ENCODE data around the gene TCF4.

TCF4 gene

GRCh38 chr18:55375930-55376329, 212.1 kb downstream of the TCF4 start:
- Histone ChIP-seq H3K4me1 (ENCODE audit: low read length) (peaks cover 10% of the 10 kb centered on the region), H3F3A (ENCODE audit: insufficient read depth, low read length) (no peaks in the 10 kb centered on the region; the same call in 1 of the 2 replicates), H3K36me3 (replicated peaks; ENCODE audit: insufficient read depth, low read length) (no peaks in the 10 kb centered on the region), H3K9me3 (replicated peaks; ENCODE audit: insufficient read depth, low read length) (no peaks in the 10 kb centered on the region), H3K79me2 (ENCODE audit: low read length) (no peaks in the 10 kb centered on the region), H3K27me3 (replicated peaks; ENCODE audit: insufficient read depth, low read length) (no peaks in the 10 kb centered on the region), H3K27ac (ENCODE audit: low read length) (peak overlapping the region; percentile 54; the same call in 1 of the 2 replicates), H4K20me1 (ENCODE audit: insufficient read depth, low read length) (no peaks in the 10 kb centered on the region), H2AFZ (ENCODE audit: low read length) (no peak overlapping the region), H3K9me2 (replicated peaks; ENCODE audit: insufficient read depth, low read length) (no peaks in the 10 kb centered on the region), H3K9ac (ENCODE audit: low read length) (no peak overlapping the region), H3K4me2 (ENCODE audit: low read depth, low read length) (peak overlapping the region; percentile 23; the same call in 1 of the 2 replicates), H3K4me3 (ENCODE audit: low read length) (no peak overlapping the region)
- no peak for TF ChIP-seq EZH2 (optimal IDR thresholded peaks at IDR 0.05; ENCODE audit: low read depth, low read length)
- TF ChIP-seq CTCF (IDR thresholded peaks at IDR 0.05; ENCODE audit: low read length) = no peak
- DNase-seq = no peak

- Histone ChIP-seq H3K27ac (ENCODE audit: low read length) (no peak overlapping the region), H3K79me2 (ENCODE audit: low read length) (no peaks in the 10 kb centered on the region), H3K9me3 (replicated peaks; ENCODE audit: insufficient read depth, low read length) (no peaks in the 10 kb centered on the region), H3K9ac (ENCODE audit: low read length) (no peak overlapping the region), H3K4me2 (ENCODE audit: low read depth, low read length) (no peak overlapping the region), H3K4me1 (ENCODE audit: low read length) (peaks cover 10% of the 10 kb centered on the region), H3K36me3 (replicated peaks; ENCODE audit: insufficient read depth, low read length) (no peaks in the 10 kb centered on the region), H3F3A (ENCODE audit: insufficient read depth, low read length) (no peaks in the 10 kb centered on the region; the same call in 1 of the 2 replicates), H4K20me1 (ENCODE audit: insufficient read depth, low read length) (no peaks in the 10 kb centered on the region), H2AFZ (ENCODE audit: low read length) (no peak overlapping the region), H3K4me3 (ENCODE audit: low read length) (no peak overlapping the region), H3K27me3 (replicated peaks; ENCODE audit: insufficient read depth, low read length) (no peaks in the 10 kb centered on the region), H3K9me2 (replicated peaks; ENCODE audit: insufficient read depth, low read length) (no peaks in the 10 kb centered on the region)
- DNase-seq = no peak
- TF ChIP-seq CTCF (IDR thresholded peaks at IDR 0.05; ENCODE audit: low read length) = no peak
- TF ChIP-seq EZH2 (optimal IDR thresholded peaks at IDR 0.05; ENCODE audit: low read depth, low read length) = no peak
- no peak for TF ChIP-seq EZH2phosphoT487 (IDR thresholded peaks at IDR 0.05; ENCODE audit: low read length)
These were observed 213.3 kb downstream of the TCF4 start for GRCh38 chr18:55374741-55375140.

GRCh38 chr18:55372209-55372608, 215.8 kb downstream of the TCF4 start:
- Histone ChIP-seq H4K20me1 (ENCODE audit: insufficient read depth, low read length) (no peaks in the 10 kb centered on the region), H3K4me2 (ENCODE audit: low read depth, low read length) (no peak overlapping the region), H3K4me3 (ENCODE audit: low read length) (no peak overlapping the region), H3K79me2 (ENCODE audit: low read length) (no peaks in the 10 kb centered on the region), H3K4me1 (ENCODE audit: low read length) (peaks cover 10% of the 10 kb centered on the region), H3K9ac (ENCODE audit: low read length) (no peak overlapping the region), H3K27ac (ENCODE audit: low read length) (no peak overlapping the region), H3K36me3 (replicated peaks; ENCODE audit: insufficient read depth, low read length) (no peaks in the 10 kb centered on the region), H3F3A (ENCODE audit: insufficient read depth, low read length) (no peaks in the 10 kb centered on the region; the same call in 1 of the 2 replicates), H3K9me3 (replicated peaks; ENCODE audit: insufficient read depth, low read length) (no peaks in the 10 kb centered on the region), H3K9me2 (replicated peaks; ENCODE audit: insufficient read depth, low read length) (no peaks in the 10 kb centered on the region), H2AFZ (ENCODE audit: low read length) (no peak overlapping the region), H3K27me3 (replicated peaks; ENCODE audit: insufficient read depth, low read length) (no peaks in the 10 kb centered on the region)
- DNase-seq = no peak
- no peak for TF ChIP-seq EZH2phosphoT487 (IDR thresholded peaks at IDR 0.05; ENCODE audit: low read length)

- H3K79me2 ChIP-seq (ENCODE audit: low read length) = no peaks in the 10 kb centered on the region
- no peak overlapping the region for H3K9ac ChIP-seq (ENCODE audit: low read length)
- DNase-seq = no peak
- peaks cover under 1% of the 10 kb centered on the region; the same call in 1 of the 2 replicates for H3K4me1 ChIP-seq (ENCODE audit: low read length)
- no peak overlapping the region for H3K4me2 ChIP-seq (ENCODE audit: low read depth, low read length)
- H3F3A ChIP-seq (ENCODE audit: insufficient read depth, low read length) = no peaks in the 10 kb centered on the region; the same call in 1 of the 2 replicates
- H4K20me1 ChIP-seq (ENCODE audit: insufficient read depth, low read length) = no peaks in the 10 kb centered on the region
- no peak overlapping the region for H2AFZ ChIP-seq (ENCODE audit: low read length)
- H3K9me3 ChIP-seq (replicated peaks; ENCODE audit: insufficient read depth, low read length) = no peaks in the 10 kb centered on the region
- no peak overlapping the region for H3K27ac ChIP-seq (ENCODE audit: low read length)
- H3K27me3 ChIP-seq (replicated peaks; ENCODE audit: insufficient read depth, low read length) = no peaks in the 10 kb centered on the region
- TF ChIP-seq CTCF (IDR thresholded peaks at IDR 0.05; ENCODE audit: low read length) (no peak), EZH2 (optimal IDR thresholded peaks at IDR 0.05; ENCODE audit: low read depth, low read length) (no peak), EZH2phosphoT487 (IDR thresholded peaks at IDR 0.05; ENCODE audit: low read length) (no peak)
- no peak overlapping the region for H3K4me3 ChIP-seq (ENCODE audit: low read length)
- no peaks in the 10 kb centered on the region for H3K9me2 ChIP-seq (replicated peaks; ENCODE audit: insufficient read depth, low read length)
- no peaks in the 10 kb centered on the region for H3K36me3 ChIP-seq (replicated peaks; ENCODE audit: insufficient read depth, low read length)
These were observed 217.1 kb downstream of the TCF4 start for GRCh38 chr18:55370936-55371335.
